ENCODE data around the gene ZNF750.

Gene ZNF750

DNA sequence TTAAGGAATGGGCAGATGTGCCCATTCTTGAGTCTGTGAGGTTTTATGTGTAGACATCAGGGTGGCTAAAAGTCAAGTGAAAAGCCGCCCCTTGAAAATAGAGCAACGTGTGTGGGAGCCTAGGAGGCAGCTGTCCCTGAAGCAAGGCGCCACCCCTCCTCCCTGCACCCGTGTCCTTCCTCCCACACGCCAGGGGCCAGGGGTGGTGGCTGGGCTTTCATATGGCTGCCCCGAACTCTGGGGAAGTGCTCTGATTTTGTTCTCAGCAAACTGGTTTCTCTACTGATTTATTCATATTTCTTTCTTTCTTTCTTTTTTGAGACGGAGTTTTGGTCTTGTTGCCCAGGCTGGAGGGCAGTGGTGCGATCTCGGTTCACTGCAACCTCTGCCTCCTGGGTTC, 4.7 kb downstream of the ZNF750 start:
- Histone ChIP-seq H3K27ac (ENCODE audit: low read depth in 2 of 2, low read length in 2 of 2) (no peak overlapping the region), H3K9ac (ENCODE audit: low read depth in 1 of 2, low read length in 2 of 2) (no peak overlapping the region), H3K27me3 (ENCODE audit: control insufficient read depth in 2 of 2, insufficient read depth in 2 of 2, low read length in 2 of 2) (no peaks in the 10 kb centered on the region), H3K4me3 (ENCODE audit: low read length in 2 of 2) (no peak overlapping the region), H3K9me3 (ENCODE audit: control insufficient read depth in 2 of 2, low read length in 2 of 2) (no peaks in the 10 kb centered on the region), H3K4me1 (ENCODE audit: control insufficient read depth in 2 of 2, insufficient read depth in 2 of 2, low read length in 2 of 2) (peaks cover 18 to 19% of the 10 kb centered on the region in 2 donors), H3K36me3 (ENCODE audit: control insufficient read depth in 2 of 2, insufficient read depth in 2 of 2, low read length in 2 of 2) (no peaks in the 10 kb centered on the region)

DNA sequence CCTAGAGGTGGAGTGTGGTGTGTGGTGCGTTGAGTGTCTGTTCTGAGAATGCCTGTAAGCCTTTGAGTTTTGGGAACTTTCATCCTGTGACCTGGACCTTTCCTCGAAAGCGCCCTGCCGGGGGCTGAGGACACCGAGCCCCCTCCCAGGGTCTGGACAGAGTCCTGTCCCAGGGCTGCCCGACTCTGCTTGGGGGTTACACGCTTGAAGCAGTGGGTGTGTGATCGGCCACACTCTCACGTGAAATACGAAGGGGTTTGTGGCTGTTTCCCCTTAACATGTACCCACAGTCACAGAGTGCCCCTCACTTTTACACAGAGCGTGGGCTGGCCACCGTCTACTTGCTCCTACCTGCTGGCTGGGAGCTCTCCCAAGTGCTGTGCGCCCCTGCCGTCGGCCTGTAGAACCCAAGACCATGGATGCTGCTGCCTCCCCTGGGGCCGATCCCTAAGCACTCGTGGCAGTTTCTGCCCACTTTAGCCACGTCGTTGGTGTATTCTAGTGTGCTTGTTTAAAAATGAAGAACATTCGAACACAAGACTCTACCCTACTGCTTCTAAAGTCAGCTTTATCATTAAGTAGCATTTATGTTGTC, 6.8 kb downstream of the ZNF750 start:
- Histone ChIP-seq H3K36me3 (ENCODE audit: control insufficient read depth in 2 of 2, insufficient read depth in 2 of 2, low read length in 2 of 2) (peaks cover 0 to 9% of the 10 kb centered on the region in 2 donors), H3K27ac (ENCODE audit: low read depth in 2 of 2, low read length in 2 of 2) (no peak overlapping the region), H3K4me3 (ENCODE audit: low read length in 2 of 2) (no peak overlapping the region), H3K4me1 (ENCODE audit: control insufficient read depth in 2 of 2, insufficient read depth in 2 of 2, low read length in 2 of 2) (peaks cover 14 to 18% of the 10 kb centered on the region in 2 donors), H3K27me3 (ENCODE audit: control insufficient read depth in 2 of 2, insufficient read depth in 2 of 2, low read length in 2 of 2) (no peaks in the 10 kb centered on the region), H3K9ac (ENCODE audit: low read depth in 1 of 2, low read length in 2 of 2) (no peak overlapping the region), H3K9me3 (ENCODE audit: control insufficient read depth in 2 of 2, low read length in 2 of 2) (no peaks in the 10 kb centered on the region)

DNA sequence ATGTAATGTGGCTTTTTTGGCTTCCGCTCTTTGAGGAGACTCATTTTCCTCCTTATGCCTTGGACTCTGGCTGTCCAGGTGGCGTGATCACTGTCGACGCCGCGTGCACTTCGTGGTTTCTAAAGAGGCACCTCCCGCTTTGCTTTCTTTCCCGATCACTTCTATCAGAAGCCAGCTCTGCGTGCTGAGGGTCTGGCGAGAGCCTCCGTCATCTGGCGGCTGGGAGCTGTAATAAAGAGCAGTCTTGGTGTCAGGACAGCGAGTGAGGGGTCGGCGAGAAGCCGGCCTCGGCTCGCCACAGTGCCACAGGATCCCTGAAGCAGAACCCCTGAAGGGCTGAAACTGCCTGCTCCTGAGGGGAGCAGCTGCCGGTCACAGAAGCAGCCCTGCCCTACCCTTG, 7.4 kb downstream of the ZNF750 start:
- Histone ChIP-seq H3K4me3 (ENCODE audit: low read length in 2 of 2) (no peak overlapping the region), H3K27ac (ENCODE audit: low read depth in 2 of 2, low read length in 2 of 2) (no peak overlapping the region), H3K27me3 (ENCODE audit: control insufficient read depth in 2 of 2, insufficient read depth in 2 of 2, low read length in 2 of 2) (no peaks in the 10 kb centered on the region), H3K36me3 (ENCODE audit: control insufficient read depth in 2 of 2, insufficient read depth in 2 of 2, low read length in 2 of 2) (peaks cover 3 to 11% of the 10 kb centered on the region in 2 donors), H3K9me3 (ENCODE audit: control insufficient read depth in 2 of 2, low read length in 2 of 2) (no peaks in the 10 kb centered on the region), H3K4me1 (ENCODE audit: control insufficient read depth in 2 of 2, insufficient read depth in 2 of 2, low read length in 2 of 2) (peaks cover 10 to 13% of the 10 kb centered on the region in 2 donors), H3K9ac (ENCODE audit: low read depth in 1 of 2, low read length in 2 of 2) (no peak overlapping the region)

DNA sequence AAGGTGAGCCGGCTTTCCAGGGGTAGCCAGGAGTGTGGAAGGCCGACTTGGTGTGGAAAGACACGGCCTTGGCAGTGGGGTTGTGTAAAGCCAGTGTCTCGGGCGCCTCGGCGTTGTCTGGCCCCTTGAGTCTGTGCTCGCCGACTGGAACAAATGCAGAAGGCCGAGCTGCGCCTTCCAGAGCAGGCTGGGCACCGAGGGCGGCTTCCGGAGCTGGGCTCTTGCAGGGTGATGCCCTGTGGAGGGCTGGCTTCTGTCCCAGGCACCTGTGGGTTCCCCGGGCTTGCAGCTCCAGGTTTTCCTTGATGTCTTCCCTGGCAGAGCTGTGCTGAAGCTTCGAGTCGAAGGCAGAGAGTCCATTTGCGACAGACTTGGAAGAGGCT, 8.0 kb downstream of the ZNF750 start:
- Histone ChIP-seq H3K27me3 (ENCODE audit: control insufficient read depth in 2 of 2, insufficient read depth in 2 of 2, low read length in 2 of 2) (no peaks in the 10 kb centered on the region), H3K9ac (ENCODE audit: low read depth in 1 of 2, low read length in 2 of 2) (no peak overlapping the region), H3K4me1 (ENCODE audit: control insufficient read depth in 2 of 2, insufficient read depth in 2 of 2, low read length in 2 of 2) (peaks cover 5 to 7% of the 10 kb centered on the region in 2 donors), H3K9me3 (ENCODE audit: control insufficient read depth in 2 of 2, low read length in 2 of 2) (no peaks in the 10 kb centered on the region), H3K27ac (ENCODE audit: low read depth in 2 of 2, low read length in 2 of 2) (no peak overlapping the region), H3K36me3 (ENCODE audit: control insufficient read depth in 2 of 2, insufficient read depth in 2 of 2, low read length in 2 of 2) (peaks cover 3 to 12% of the 10 kb centered on the region in 2 donors), H3K4me3 (ENCODE audit: low read length in 2 of 2) (no peak overlapping the region)

DNA sequence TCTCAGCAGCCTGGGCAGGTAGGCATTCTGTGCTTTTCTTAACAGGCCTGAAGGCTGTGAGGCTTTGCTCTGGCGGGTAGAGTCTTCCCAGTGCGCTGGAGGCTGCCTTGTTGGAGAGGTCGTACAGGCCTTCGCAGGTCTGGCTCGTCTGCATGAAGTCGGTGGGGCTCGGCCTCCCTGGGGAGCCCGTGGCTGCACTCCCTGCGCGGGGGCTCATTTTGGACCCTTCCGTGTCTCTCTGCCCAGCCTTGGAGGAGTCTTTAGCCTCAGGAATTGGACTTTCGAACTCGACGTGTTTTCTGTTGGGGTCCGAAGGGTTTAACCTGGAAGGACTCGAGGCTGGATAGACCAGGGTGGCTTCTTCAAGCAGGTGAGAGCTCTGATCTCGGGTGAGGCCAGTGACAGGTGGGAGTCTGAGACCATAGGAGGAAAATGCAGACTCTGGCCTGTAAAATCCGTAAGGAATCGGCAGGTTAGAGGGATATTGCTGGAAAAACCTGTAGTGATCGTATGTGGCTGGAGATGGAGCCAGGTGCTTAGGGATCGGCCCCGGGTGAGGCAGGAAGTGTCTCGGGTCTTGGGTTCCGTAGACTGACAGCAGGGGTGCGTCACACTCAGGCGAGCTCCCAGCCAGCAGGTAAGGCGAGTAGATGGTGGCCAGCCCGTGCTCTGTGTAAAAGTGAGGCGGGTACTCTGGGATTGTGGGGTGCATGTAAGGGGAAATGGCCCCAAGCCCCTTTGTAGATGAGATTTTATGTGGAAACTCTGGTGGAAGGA, 8.6 kb downstream of the ZNF750 start:
- Histone ChIP-seq H3K9me3 (ENCODE audit: control insufficient read depth in 2 of 2, low read length in 2 of 2) (no peaks in the 10 kb centered on the region), H3K27me3 (ENCODE audit: control insufficient read depth in 2 of 2, insufficient read depth in 2 of 2, low read length in 2 of 2) (no peaks in the 10 kb centered on the region), H3K27ac (ENCODE audit: low read depth in 2 of 2, low read length in 2 of 2) (no peak overlapping the region), H3K4me1 (ENCODE audit: control insufficient read depth in 2 of 2, insufficient read depth in 2 of 2, low read length in 2 of 2) (peaks cover 0 to under 1% of the 10 kb centered on the region in 2 donors), H3K9ac (ENCODE audit: low read depth in 1 of 2, low read length in 2 of 2) (no peak overlapping the region), H3K4me3 (ENCODE audit: low read length in 2 of 2) (no peak overlapping the region), H3K36me3 (ENCODE audit: control insufficient read depth in 2 of 2, insufficient read depth in 2 of 2, low read length in 2 of 2) (peaks cover 3 to 12% of the 10 kb centered on the region in 2 donors)

DNA sequence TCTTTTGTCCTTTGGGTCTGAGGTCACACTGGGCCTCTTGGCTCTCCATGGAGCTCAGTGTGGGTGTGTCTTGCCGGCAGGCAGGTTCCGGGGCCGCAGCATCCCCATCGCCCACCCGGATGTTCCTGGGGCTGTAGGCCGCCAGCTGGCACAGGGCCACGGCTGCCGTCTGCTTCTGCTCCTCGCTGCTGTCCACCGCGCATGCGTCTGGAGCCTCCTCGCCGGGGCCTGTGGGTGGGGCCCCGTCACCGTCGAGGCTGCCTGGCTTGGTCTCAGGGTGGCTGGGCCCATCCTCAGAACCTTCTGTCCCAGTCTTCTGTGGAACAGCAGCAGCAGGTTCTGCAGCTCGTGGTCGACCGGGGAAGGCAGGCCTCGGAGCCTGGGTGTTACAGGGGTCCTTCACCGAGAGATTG, 9.6 kb downstream of the ZNF750 start:
- Histone ChIP-seq H3K27ac (ENCODE audit: low read depth in 2 of 2, low read length in 2 of 2) (no peak overlapping the region), H3K27me3 (ENCODE audit: control insufficient read depth in 2 of 2, insufficient read depth in 2 of 2, low read length in 2 of 2) (no peaks in the 10 kb centered on the region), H3K9ac (ENCODE audit: low read depth in 1 of 2, low read length in 2 of 2) (no peak overlapping the region), H3K4me1 (ENCODE audit: control insufficient read depth in 2 of 2, insufficient read depth in 2 of 2, low read length in 2 of 2) (no peaks in the 10 kb centered on the region), H3K4me3 (ENCODE audit: low read length in 2 of 2) (no peak overlapping the region), H3K9me3 (ENCODE audit: control insufficient read depth in 2 of 2, low read length in 2 of 2) (no peaks in the 10 kb centered on the region), H3K36me3 (ENCODE audit: control insufficient read depth in 2 of 2, insufficient read depth in 2 of 2, low read length in 2 of 2) (peaks cover 3 to 12% of the 10 kb centered on the region in 2 donors)

DNA sequence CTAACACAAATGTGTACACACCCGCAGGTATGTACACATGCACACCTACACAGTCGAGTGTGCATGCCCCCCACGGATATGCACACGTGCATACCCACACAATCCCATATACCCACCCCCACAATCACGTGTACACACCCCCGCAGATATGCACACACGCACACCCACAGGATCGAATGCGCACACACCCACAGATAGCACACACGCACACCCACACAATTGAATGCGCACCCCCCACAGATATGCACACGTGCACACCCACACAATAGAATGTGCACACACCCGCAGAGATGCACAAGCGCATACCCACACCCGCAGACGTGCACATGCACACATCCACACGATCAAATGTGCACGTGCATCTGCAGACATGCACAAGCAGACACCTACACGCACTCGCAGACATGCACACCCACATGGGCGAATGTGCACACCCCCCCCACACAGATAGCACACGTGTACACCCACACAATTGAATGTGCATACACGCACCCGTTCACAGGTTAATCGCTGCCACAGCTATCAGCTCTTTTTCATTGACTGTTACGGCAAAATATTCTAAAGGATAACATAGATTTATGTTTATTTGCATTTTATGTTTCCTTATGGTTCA, 10.8 kb downstream of the ZNF750 start:
- Histone ChIP-seq H3K4me3 (ENCODE audit: low read length in 2 of 2) (no peak overlapping the region), H3K9me3 (ENCODE audit: control insufficient read depth in 2 of 2, low read length in 2 of 2) (no peaks in the 10 kb centered on the region), H3K27me3 (ENCODE audit: control insufficient read depth in 2 of 2, insufficient read depth in 2 of 2, low read length in 2 of 2) (no peaks in the 10 kb centered on the region), H3K4me1 (ENCODE audit: control insufficient read depth in 2 of 2, insufficient read depth in 2 of 2, low read length in 2 of 2) (no peaks in the 10 kb centered on the region), H3K36me3 (ENCODE audit: control insufficient read depth in 2 of 2, insufficient read depth in 2 of 2, low read length in 2 of 2) (peaks cover 3 to 12% of the 10 kb centered on the region in 2 donors), H3K27ac (ENCODE audit: low read depth in 2 of 2, low read length in 2 of 2) (no peak overlapping the region), H3K9ac (ENCODE audit: low read depth in 1 of 2, low read length in 2 of 2) (no peak overlapping the region)

DNA sequence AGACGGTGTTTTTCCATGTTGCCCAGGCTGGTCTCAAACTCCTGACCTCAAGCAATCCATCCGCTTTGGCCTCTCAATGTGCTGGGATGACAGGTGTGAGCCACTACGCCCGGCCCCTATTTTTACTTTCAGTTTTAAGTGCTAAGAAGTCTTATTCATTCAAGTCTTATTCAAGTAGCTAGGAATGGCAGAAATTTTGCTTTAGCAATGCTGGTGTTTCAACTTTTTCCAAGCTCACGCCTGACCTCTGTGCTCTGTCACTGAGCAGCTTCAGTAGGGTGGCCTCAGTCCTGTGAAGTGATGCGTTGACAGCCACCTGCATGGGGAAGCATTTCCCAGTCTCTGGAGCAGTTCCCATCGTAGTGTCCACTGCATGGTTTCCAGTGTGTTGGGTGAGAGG, 12.9 kb downstream of the ZNF750 start:
- H3K27me3 ChIP-seq (ENCODE audit: control insufficient read depth in 2 of 2, insufficient read depth in 2 of 2, low read length in 2 of 2) = no peaks in the 10 kb centered on the region
- no peaks in the 10 kb centered on the region for H3K4me1 ChIP-seq (ENCODE audit: control insufficient read depth in 2 of 2, insufficient read depth in 2 of 2, low read length in 2 of 2)
- H3K9me3 ChIP-seq (ENCODE audit: control insufficient read depth in 2 of 2, low read length in 2 of 2) = no peaks in the 10 kb centered on the region
- no peak overlapping the region for H3K4me3 ChIP-seq (ENCODE audit: low read length in 2 of 2)
- no peak overlapping the region for H3K27ac ChIP-seq (ENCODE audit: low read depth in 2 of 2, low read length in 2 of 2)
- peaks cover 3 to 12% of the 10 kb centered on the region in 2 donors for H3K36me3 ChIP-seq (ENCODE audit: control insufficient read depth in 2 of 2, insufficient read depth in 2 of 2, low read length in 2 of 2)
- no peak overlapping the region for H3K9ac ChIP-seq (ENCODE audit: low read depth in 1 of 2, low read length in 2 of 2)

DNA sequence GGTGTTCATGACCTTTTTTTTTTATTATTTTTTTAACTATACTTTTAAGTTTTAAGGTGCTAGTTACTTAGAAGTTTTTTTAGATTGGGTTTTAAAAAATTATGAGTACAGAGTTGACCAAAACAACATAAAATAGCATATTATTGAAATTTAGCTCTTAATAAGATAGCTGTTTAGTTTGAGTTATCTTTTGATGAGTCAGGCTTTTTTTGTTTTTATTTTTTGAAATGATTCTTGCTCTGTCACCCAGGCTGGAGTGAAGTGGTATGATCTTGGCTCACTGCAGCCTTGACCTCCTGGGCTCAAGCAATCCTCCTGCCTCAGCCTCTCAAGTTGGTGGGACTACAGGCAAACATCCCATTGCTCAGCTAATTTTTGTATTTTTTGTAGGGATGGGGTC, 13.6 kb downstream of the ZNF750 start:
- no peaks in the 10 kb centered on the region for H3K4me1 ChIP-seq (ENCODE audit: control insufficient read depth in 2 of 2, insufficient read depth in 2 of 2, low read length in 2 of 2)
- H3K9me3 ChIP-seq (ENCODE audit: control insufficient read depth in 2 of 2, low read length in 2 of 2) = no peaks in the 10 kb centered on the region
- H3K4me3 ChIP-seq (ENCODE audit: low read length in 2 of 2) = no peak overlapping the region
- H3K27ac ChIP-seq (ENCODE audit: low read depth in 2 of 2, low read length in 2 of 2) = no peak overlapping the region
- H3K9ac ChIP-seq (ENCODE audit: low read depth in 1 of 2, low read length in 2 of 2) = no peak overlapping the region
- H3K36me3 ChIP-seq (ENCODE audit: control insufficient read depth in 2 of 2, insufficient read depth in 2 of 2, low read length in 2 of 2) = peaks cover 3 to 12% of the 10 kb centered on the region in 2 donors
- no peaks in the 10 kb centered on the region for H3K27me3 ChIP-seq (ENCODE audit: control insufficient read depth in 2 of 2, insufficient read depth in 2 of 2, low read length in 2 of 2)

DNA sequence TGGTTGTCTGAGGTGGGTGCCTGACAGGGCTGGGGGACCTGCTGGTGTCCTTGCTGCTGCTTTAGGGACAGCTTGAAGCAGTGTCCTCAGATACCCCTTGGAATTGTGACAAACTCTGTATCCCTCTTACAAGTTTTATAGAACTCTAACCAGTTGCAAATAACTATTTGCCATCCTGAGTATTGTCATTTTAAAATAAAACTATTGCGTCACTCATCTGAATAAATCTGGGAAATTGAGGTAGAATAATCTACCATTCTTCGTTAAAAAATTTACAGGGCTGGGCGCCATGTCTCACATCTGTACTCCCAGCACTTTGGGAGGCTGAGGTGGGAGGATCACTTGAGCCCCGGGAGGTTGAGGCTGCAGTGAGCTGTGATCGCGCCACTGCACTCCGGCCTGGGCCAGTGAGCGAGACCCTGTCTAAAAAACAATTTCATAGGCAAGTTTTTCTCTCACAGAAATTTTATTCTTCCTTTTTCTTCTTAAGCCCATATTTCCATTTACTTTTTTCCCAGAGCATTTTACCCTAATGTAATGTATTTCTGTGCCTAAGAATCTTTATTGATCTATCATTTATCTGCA, 14.2 kb downstream of the ZNF750 start:
- Histone ChIP-seq H3K4me1 (ENCODE audit: control insufficient read depth in 2 of 2, insufficient read depth in 2 of 2, low read length in 2 of 2) (no peaks in the 10 kb centered on the region), H3K27me3 (ENCODE audit: control insufficient read depth in 2 of 2, insufficient read depth in 2 of 2, low read length in 2 of 2) (no peaks in the 10 kb centered on the region), H3K4me3 (ENCODE audit: low read length in 2 of 2) (no peak overlapping the region), H3K36me3 (ENCODE audit: control insufficient read depth in 2 of 2, insufficient read depth in 2 of 2, low read length in 2 of 2) (peaks cover 3 to 12% of the 10 kb centered on the region in 2 donors), H3K9ac (ENCODE audit: low read depth in 1 of 2, low read length in 2 of 2) (no peak overlapping the region), H3K9me3 (ENCODE audit: control insufficient read depth in 2 of 2, low read length in 2 of 2) (no peaks in the 10 kb centered on the region), H3K27ac (ENCODE audit: low read depth in 2 of 2, low read length in 2 of 2) (no peak overlapping the region)
